H9 (cell line): ENCODE data around the gene LAMC1. TPM values are rescaled to one million over a fixed set of nuclear protein-coding genes. Genes with fewer than 3 reads are reported as not detected.

ENCODE experiments used
- DNase-seq: peaks from one replicate; pipeline ENCODE4 v3.0.0-alpha.2; 2017
- H2AFZ ChIP-seq: one replicate; pipeline ENCODE4 v1.6.1; 2013; ENCODE audit warnings: mild to moderate bottlenecking, low read length, control low read depth, moderate library complexity
- H2AK5ac ChIP-seq: 2 replicates; pipeline ENCODE4 v1.6.1; 2013; ENCODE audit warnings: low read length, control low read depth, mixed read lengths; ENCODE audit not compliant: insufficient read length
- H2BK120ac ChIP-seq: one replicate; pipeline ENCODE4 v1.6.1; 2013; ENCODE audit warnings: low read depth, mild to moderate bottlenecking, low read length, control low read depth, inconsistent platforms; ENCODE audit not compliant: poor library complexity, severe bottlenecking
- H2BK12ac ChIP-seq: 2 replicates; pipeline ENCODE4 v1.6.1; 2013; ENCODE audit warnings: low read length, control low read depth, mixed read lengths, low read depth; ENCODE audit not compliant: insufficient read length
- H2BK15ac ChIP-seq: 2 replicates; pipeline ENCODE4 v1.6.1; 2013; ENCODE audit warnings: low read depth, low read length, control low read depth
- H2BK20ac ChIP-seq: one replicate; pipeline ENCODE4 v1.6.1; 2013; ENCODE audit warnings: low read depth, mild to moderate bottlenecking, low read length, control low read depth, inconsistent platforms; ENCODE audit not compliant: poor library complexity, severe bottlenecking
- H2BK5ac ChIP-seq: 2 replicates; pipeline ENCODE4 v1.6.1; 2013; ENCODE audit warnings: low read length, control low read depth, mixed read lengths; ENCODE audit not compliant: insufficient read length
- H3K14ac ChIP-seq: 2 replicates; pipeline ENCODE4 v1.6.1; 2013; ENCODE audit warnings: low read length, control low read depth; ENCODE audit not compliant: insufficient read depth
- H3K18ac ChIP-seq: 2 replicates; pipeline ENCODE4 v1.6.1; 2013; ENCODE audit warnings: low read depth, mild to moderate bottlenecking, mixed read lengths, low read length, control low read depth; ENCODE audit not compliant: insufficient read length
- H3K23ac ChIP-seq: 2 replicates; pipeline ENCODE4 v1.6.1; 2013; ENCODE audit warnings: low read length, control low read depth, mixed read lengths, low read depth; ENCODE audit not compliant: insufficient read length
- H3K23me2 ChIP-seq: 2 replicates; pipeline ENCODE4 v1.6.1; 2013; ENCODE audit warnings: low read depth, mild to moderate bottlenecking, mixed read lengths, low read length, control low read depth; ENCODE audit not compliant: insufficient read length, poor library complexity, severe bottlenecking
- H3K27ac ChIP-seq: 2 replicates; pipeline ENCODE4 v1.5.1; 2013; ENCODE audit warnings: low read length, control low read depth, mixed read lengths, low read depth; ENCODE audit not compliant: insufficient read length
- H3K27me3 ChIP-seq: 2 replicates; pipeline ENCODE4 v1.6.1; 2013; ENCODE audit warnings: low read length, control low read depth, inconsistent platforms; ENCODE audit not compliant: insufficient read depth
- H3K4ac ChIP-seq: 2 replicates; pipeline ENCODE4 v1.6.1; 2013; ENCODE audit warnings: low read depth, mild to moderate bottlenecking, control low read depth, inconsistent platforms, low read length, moderate library complexity
- H3K4me1 ChIP-seq: 2 replicates; pipeline ENCODE4 v1.6.1; 2013; ENCODE audit warnings: low read length, control low read depth, inconsistent platforms; ENCODE audit not compliant: insufficient read depth
- H3K4me2 ChIP-seq: 2 replicates; pipeline ENCODE4 v1.6.1; 2013; ENCODE audit warnings: low read length, control low read depth, mixed read lengths; ENCODE audit not compliant: insufficient read length, insufficient read depth
- H3K56ac ChIP-seq: 2 replicates; pipeline ENCODE4 v1.6.1; 2013; ENCODE audit warnings: low read depth, mild to moderate bottlenecking, mixed read lengths, low read length, control low read depth; ENCODE audit not compliant: insufficient read length
- H3K79me1 ChIP-seq: 2 replicates; pipeline ENCODE4 v1.6.1; 2013; ENCODE audit warnings: low read depth, mild to moderate bottlenecking, moderate library complexity, low read length, control low read depth, inconsistent platforms; ENCODE audit not compliant: insufficient read depth, poor library complexity, severe bottlenecking
- H3K79me2 ChIP-seq: 2 replicates; pipeline ENCODE4 v1.6.1; 2013; ENCODE audit warnings: low read length, control low read depth, inconsistent platforms; ENCODE audit not compliant: insufficient read depth
- H3K9ac ChIP-seq: 2 replicates; pipeline ENCODE4 v1.6.1; 2013; ENCODE audit warnings: low read length, control low read depth, mixed read lengths; ENCODE audit not compliant: insufficient read length; ENCODE audit errors: extremely low read depth
- H3K9me3 ChIP-seq: one replicate; pipeline ENCODE4 v1.6.1; 2013; ENCODE audit warnings: low read depth, low read length, inconsistent platforms; ENCODE audit not compliant: control insufficient read depth
- H3T11ph ChIP-seq: one replicate; pipeline ENCODE4 v1.6.1; 2013; ENCODE audit warnings: mild to moderate bottlenecking, low read length, control low read depth, inconsistent platforms
- H4K20me1 ChIP-seq: one replicate; pipeline ENCODE4 v1.6.1; 2013; ENCODE audit not compliant: control insufficient read depth, insufficient read length, insufficient read depth
- H4K5ac ChIP-seq: 2 replicates; pipeline ENCODE4 v1.6.1; 2013; ENCODE audit warnings: low read depth, mild to moderate bottlenecking, mixed read lengths, low read length, control low read depth; ENCODE audit not compliant: insufficient read length
- H4K8ac ChIP-seq: replicated peaks from 2 replicates; pipeline ENCODE4 v1.6.1; 2013; ENCODE audit warnings: low read length, control low read depth, mixed read lengths, low read depth; ENCODE audit not compliant: insufficient read length
- H4K91ac ChIP-seq: 2 replicates; pipeline ENCODE4 v1.6.1; 2013; ENCODE audit warnings: low read depth, mild to moderate bottlenecking, moderate library complexity, mixed read lengths, low read length, control low read depth; ENCODE audit not compliant: insufficient read length
- H3K27ac Mint-ChIP-seq, 3 experiments: 2 replicates in 2 of 3; 3 replicates in 1 of 3; pipeline ENCODE4 v1.8.0; 2020 to 2021; ENCODE audit warnings: mixed read lengths in 3 of 3, mild to moderate bottlenecking in 1 of 3, moderate library complexity in 1 of 3
- H3K27me3 Mint-ChIP-seq: 2 replicates; pipeline ENCODE4 v1.8.0; 2021; ENCODE audit warnings: low read depth, mild to moderate bottlenecking, moderate library complexity, mixed read lengths
- H3K36me3 Mint-ChIP-seq, 3 experiments: 2 replicates in 2 of 3; 3 replicates in 1 of 3; pipeline ENCODE4 v1.8.0; 2020 to 2021; ENCODE audit warnings: low read depth in 3 of 3, mixed read lengths in 3 of 3; ENCODE audit not compliant: insufficient read depth in 1 of 3
- H3K4me1 Mint-ChIP-seq, 2 experiments: 2 replicates each; pipeline ENCODE4 v1.8.0; 2020; ENCODE audit warnings: mixed read lengths in 2 of 2
- H3K4me3 Mint-ChIP-seq, 2 experiments: 2 replicates in 1 of 2; 3 replicates in 1 of 2; pipeline ENCODE4 v1.8.0; 2020 to 2021; ENCODE audit warnings: mild to moderate bottlenecking in 2 of 2, mixed read lengths in 2 of 2, moderate library complexity in 1 of 2
- H3K9me3 Mint-ChIP-seq, 2 experiments: 2 replicates in 1 of 2; 3 replicates in 1 of 2; pipeline ENCODE4 v1.8.0; 2020; ENCODE audit warnings: mild to moderate bottlenecking in 2 of 2, mixed read lengths in 2 of 2, moderate library complexity in 1 of 2
- WGBS: extraction: QIAGEN DNeasy Blood & Tissue Kit; methylation state at CpG from one replicate; pipeline ENCODE4 v1.1.7; 2013; ENCODE audit warnings: missing lambda C conversion rate, low lambda C conversion rate, mixed read lengths; ENCODE audit not compliant: insufficient read length; ENCODE audit errors: extremely low coverage; 5-methylcytosine and 5-hydroxymethylcytosine counted together
- total RNA-seq: library from RNA; stranded (reverse); gene quantifications from 2 replicates; pipeline ENCODE4 v1.2.1, GENCODE V29; 2021
- TF ChIP-seq, protein P1 (sequence below): fragments of 200-600 bp; sonication (generic); conservative IDR thresholded peaks from 3 replicates; pipeline ENCODE4 v1.8.0; 2021; ENCODE audit warnings: antibody characterized with exemption, mild to moderate bottlenecking

The LAMC1 gene
- total RNA-seq, 1 experiment from 2014 or later = 96.2 TPM

DNA sequence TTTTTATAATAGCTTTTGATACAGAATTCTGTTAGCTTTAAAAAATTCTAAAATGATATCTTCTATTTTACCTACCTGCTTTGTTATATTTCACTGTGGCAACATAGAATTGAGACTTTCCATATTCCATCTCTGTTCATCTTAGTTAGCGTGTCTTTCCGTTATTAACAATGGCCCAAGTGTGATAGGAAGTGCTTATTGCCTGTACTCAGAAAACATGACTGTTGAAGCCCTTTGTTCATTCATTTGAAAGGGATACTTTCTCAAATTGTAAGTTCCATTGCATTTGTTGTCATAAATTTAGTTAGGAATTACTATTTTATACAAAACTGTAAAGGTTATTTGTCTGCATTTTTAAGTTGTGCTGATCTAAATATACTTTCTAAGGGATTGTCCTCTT is 73.1 kb downstream of the LAMC1 start:
- Mint-ChIP-seq H3K9me3 (no peaks in the 10 kb centered on the region), H3K4me3 (no peak overlapping the region), H3K4me1 (peaks cover 30 to 33% of the 10 kb centered on the region in 2 experiments), H3K36me3 (0 out of 7 replicates have a peak, but pooled peaks cover 0 to 2% (median 0%) of the 10 kb centered on the region in 3 experiments), H3K27ac (no peak overlapping the region), H3K27me3 (no peaks in the 10 kb centered on the region)
- no peak overlapping the region for H3K9ac ChIP-seq
- TF ChIP-seq, protein P1, sequence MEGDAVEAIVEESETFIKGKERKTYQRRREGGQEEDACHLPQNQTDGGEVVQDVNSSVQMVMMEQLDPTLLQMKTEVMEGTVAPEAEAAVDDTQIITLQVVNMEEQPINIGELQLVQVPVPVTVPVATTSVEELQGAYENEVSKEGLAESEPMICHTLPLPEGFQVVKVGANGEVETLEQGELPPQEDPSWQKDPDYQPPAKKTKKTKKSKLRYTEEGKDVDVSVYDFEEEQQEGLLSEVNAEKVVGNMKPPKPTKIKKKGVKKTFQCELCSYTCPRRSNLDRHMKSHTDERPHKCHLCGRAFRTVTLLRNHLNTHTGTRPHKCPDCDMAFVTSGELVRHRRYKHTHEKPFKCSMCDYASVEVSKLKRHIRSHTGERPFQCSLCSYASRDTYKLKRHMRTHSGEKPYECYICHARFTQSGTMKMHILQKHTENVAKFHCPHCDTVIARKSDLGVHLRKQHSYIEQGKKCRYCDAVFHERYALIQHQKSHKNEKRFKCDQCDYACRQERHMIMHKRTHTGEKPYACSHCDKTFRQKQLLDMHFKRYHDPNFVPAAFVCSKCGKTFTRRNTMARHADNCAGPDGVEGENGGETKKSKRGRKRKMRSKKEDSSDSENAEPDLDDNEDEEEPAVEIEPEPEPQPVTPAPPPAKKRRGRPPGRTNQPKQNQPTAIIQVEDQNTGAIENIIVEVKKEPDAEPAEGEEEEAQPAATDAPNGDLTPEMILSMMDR = no peak
- no peak overlapping the region for H2BK12ac ChIP-seq
- no peak overlapping the region for H4K91ac ChIP-seq
- H3K27me3 ChIP-seq = no peaks in the 10 kb centered on the region
- WGBS = no CpG with 5 or more reads among the region's 2 CpGs
- no peaks in the 10 kb centered on the region for H3K9me3 ChIP-seq
- no peak overlapping the region for H3T11ph ChIP-seq
- H2BK120ac ChIP-seq = no peak overlapping the region
- no peak overlapping the region for H2AFZ ChIP-seq
- no peak overlapping the region for H4K8ac ChIP-seq
- H2BK20ac ChIP-seq = no peak overlapping the region
- H2AK5ac ChIP-seq = no peak overlapping the region
- no peak overlapping the region for H3K4ac ChIP-seq
- H3K56ac ChIP-seq = no peak overlapping the region
- H2BK5ac ChIP-seq = no peak overlapping the region
- H3K79me2 ChIP-seq = peaks cover 2% of the 10 kb centered on the region; the same call in 1 of the 2 replicates
- no peak for DNase-seq
- no peak overlapping the region for H3K27ac ChIP-seq
- H3K23me2 ChIP-seq = no peaks in the 10 kb centered on the region
- no peak overlapping the region for H3K18ac ChIP-seq
- no peak overlapping the region for H4K5ac ChIP-seq
- H4K20me1 ChIP-seq = no peaks in the 10 kb centered on the region
- no peak overlapping the region for H3K4me2 ChIP-seq
- no peak overlapping the region for H2BK15ac ChIP-seq
- H3K4me1 ChIP-seq = peaks cover 24% of the 10 kb centered on the region
- H3K79me1 ChIP-seq = no peaks in the 10 kb centered on the region
- H3K14ac ChIP-seq = no peak overlapping the region
- no peak overlapping the region for H3K23ac ChIP-seq
